GM12891 (cell line): ENCODE results near the gene KLK15.

Source experiments
- DNase-seq: peaks from one replicate; pipeline ENCODE4 v3.0.0; 2011; ENCODE audit warnings: low spot score; ENCODE audit not compliant: insufficient read length
- FAIRE-seq: peaks from 2 replicates; lab custom pipeline; 2011; peaks lifted over from hg19 to GRCh38; lab: Jason Lieb, UNC
- PAX5 ChIP-seq: IDR thresholded peaks from 2 replicates; pipeline ENCODE4 v1.6.1; 2011; ENCODE audit warnings: low read length, moderate library complexity, mild to moderate bottlenecking; ENCODE audit not compliant: insufficient read depth, severe bottlenecking
- POLR2A ChIP-seq: IDR thresholded peaks from 2 replicates; pipeline ENCODE4 v1.6.1; 2011; ENCODE audit warnings: low read depth, low read length, control low read depth
- POLR2AphosphoS5 ChIP-seq: IDR thresholded peaks from 2 replicates; pipeline ENCODE4 v1.6.1; 2011; ENCODE audit warnings: low read depth, low read length, control low read depth
- POU2F2 ChIP-seq: IDR thresholded peaks from 2 replicates; pipeline ENCODE4 v1.6.1; 2011; ENCODE audit warnings: low read depth, mild to moderate bottlenecking, control low read depth, low read length, moderate library complexity
- SPI1 ChIP-seq: IDR thresholded peaks from 2 replicates; pipeline ENCODE4 v1.6.1; 2011; ENCODE audit warnings: low read depth, low read length, control low read depth
- TAF1 ChIP-seq: IDR thresholded peaks from 2 replicates; pipeline ENCODE4 v1.6.1; 2011; ENCODE audit warnings: low read depth, low read length, control low read depth

KLK15 gene

DNA sequence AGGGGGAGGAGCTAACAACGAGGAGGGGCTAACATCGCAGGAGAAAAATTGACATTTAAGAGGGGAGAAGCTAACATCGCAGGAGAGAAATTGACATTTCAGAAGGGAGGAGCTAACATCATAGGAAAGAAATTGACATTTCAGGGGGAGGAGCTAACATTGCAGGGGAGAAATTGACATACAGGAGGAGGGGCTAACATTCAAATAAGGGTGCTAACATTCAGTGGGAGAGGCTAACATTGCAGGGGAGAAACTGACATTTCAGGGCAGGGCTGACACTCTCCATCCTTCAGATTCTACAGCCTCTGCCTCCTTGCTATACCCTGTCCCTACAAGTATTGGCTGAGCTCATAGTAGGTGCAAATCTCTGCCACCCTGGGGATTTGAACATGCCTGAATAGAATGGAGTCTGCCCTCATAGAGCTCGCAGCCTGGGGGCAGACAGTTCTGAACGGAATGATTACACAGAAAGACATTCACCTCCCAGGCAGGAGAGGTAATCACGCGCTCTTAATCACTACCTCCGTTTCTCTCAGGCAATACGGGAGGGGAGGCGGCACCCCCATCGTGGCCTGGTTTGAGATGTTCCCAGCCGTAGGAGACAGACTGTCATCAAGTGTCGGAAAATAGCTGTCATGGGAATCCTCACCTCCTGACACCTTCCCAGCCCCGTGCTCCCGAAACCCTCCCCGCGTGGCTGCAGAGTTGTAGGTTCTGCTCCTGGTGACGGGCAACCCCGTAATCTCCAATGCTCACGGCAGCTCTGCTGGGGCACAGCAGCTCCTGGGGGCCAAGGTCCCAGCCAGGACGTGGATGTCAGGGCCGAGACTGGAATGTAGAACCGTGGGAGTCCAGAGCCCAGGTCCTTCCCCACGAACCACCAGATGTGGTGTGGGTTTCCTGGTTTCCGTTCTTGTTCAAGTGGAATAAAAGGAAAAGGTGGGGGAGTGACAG is 53.6 kb downstream of the KLK15 start:
- TF ChIP-seq POLR2AphosphoS5 (no peak), SPI1 (no peak), POLR2A (no peak), POU2F2 (no peak), TAF1 (no peak), PAX5 (no peak)
- DNase-seq = no peak
- no peak for FAIRE-seq

DNA sequence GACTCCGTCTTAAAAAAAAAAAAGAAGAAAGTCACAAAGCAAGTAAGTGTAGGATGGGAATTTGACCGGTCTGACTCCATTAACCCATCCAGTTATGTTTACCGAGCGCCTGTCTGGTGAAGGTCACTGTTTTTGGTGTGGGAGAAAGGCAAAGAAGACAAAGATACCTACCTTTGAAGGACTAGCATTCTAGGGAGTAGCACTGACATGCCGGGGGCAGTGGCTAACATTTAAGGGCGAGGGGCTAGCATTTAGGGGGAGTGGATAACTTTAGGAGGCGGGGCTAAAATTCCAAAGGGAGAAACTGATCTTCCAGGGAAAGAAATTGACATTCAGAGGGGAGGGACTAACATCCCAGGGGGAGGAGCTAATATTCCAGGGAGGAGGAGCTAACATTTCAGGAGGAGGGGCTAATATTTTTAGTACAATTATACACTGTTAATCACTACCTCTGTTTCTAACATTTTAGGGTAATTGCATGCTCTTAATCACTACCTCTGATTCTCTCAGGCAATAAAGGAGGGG is 54.4 kb downstream of the KLK15 start:
- TF ChIP-seq TAF1 (no peak), POU2F2 (no peak), PAX5 (no peak), POLR2AphosphoS5 (no peak), POLR2A (no peak), SPI1 (no peak)
- DNase-seq (no peak), FAIRE-seq (no peak)

DNA sequence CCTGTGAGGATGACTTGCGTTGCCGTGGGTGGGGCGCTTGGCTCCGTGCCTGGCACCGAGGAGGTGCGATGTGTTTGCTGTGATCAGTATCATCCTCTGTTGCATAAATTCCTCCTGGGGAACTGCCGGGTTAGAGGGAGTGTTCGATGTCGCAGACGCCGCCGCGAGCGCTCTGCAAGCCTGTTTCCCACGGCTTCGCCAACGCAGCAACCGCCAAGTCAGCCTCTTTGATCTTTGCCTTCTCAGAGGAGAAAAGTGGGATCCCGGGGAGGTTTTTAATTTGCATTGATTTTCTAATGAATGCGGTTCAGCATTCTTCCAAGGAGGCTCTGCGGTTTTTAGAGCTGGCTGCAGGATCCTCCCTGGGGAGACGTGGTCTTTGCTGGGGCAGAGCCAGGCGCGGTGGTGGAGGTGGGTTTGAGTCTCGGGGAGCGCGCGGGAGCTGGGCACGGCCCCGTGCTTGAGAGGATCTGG is 55.5 kb downstream of the KLK15 start:
- DNase-seq (no peak), FAIRE-seq (no peak)
- TF ChIP-seq POLR2A (no peak), POLR2AphosphoS5 (no peak), POU2F2 (no peak), PAX5 (no peak), SPI1 (no peak), TAF1 (no peak)

DNA sequence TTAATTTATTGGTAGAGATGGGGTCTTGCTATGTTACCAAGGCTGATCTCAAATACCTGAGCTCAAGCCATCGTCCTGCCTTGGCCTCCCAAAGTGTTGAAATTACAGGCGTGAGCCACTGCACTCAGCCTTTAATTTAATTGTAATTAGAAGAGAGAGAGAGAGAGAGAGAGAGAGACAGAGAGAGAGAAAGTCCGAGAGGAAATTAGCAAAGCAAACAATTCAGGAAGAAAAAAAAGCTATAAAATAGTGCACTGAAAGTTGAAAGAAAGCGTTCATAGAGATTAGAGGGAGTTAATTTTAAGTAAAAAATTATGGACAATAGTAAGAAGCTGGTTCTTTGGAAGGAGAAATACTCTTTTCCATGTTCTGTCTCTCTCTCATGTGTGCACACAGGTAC is 56.1 kb downstream of the KLK15 start:
- FAIRE-seq = no peak
- TF ChIP-seq SPI1 = no peak
- TF ChIP-seq PAX5 = no peak
- TF ChIP-seq TAF1 = no peak
- DNase-seq = no peak

DNA sequence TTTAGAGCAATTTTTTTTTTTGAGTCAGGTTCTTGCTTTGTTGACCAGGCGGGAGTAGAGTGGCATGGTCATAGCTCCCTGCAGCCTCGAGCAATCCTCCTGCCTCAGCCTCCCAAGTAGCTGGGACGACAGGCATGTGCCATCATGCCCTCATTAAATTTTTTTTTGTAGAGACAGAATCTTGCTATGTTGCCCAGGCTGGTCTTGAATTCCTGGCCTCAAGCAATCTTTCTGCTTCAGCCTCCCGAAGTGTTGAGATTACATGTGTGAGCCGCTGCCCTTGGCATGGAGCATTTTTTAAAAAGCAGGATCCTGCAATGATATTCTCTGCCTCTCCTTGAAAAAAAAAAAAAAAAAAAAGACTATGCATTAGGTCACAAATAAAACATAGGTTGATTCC is 57.2 kb downstream of the KLK15 start:
- no peak for FAIRE-seq

More for the DNA sequence above, 57.2 kb downstream of the KLK15 start:
- TF ChIP-seq SPI1 (no peak), POLR2A (no peak), TAF1 (no peak), PAX5 (no peak), POU2F2 (no peak), POLR2AphosphoS5 (no peak)
- no peak for DNase-seq
